Mesenteric fat pad (tissue), 1 donor: ENCODE measurements around the gene C4A. TPM values are rescaled to one million over a fixed set of nuclear protein-coding genes. Genes with fewer than 3 reads are reported as not detected.
"Not testable (repeated sequence)": the region's sequence is repeated elsewhere in the genome, so short reads cannot be mapped to it uniquely, and the experiment has no call there.

Source experiments
- DNase-seq: peaks from one replicate; pipeline ENCODE4 v3.0.0-alpha.2; 2020; ENCODE audit warnings: low spot score
- total RNA-seq: library from RNA; stranded (reverse); fragmentation: NEBNext Ultra II Directional; extraction: Animal tissue kit (Norgen Biotek cat#: 25700); gene quantifications from one replicate; pipeline ENCODE4 v1.2.1, GENCODE V29; 2021
- donor health status: DM: yes; HTN: yes; CAD: no.

Gene C4A
- total RNA-seq, 1 donor from 2014 or later: 36.2 TPM

DNA sequence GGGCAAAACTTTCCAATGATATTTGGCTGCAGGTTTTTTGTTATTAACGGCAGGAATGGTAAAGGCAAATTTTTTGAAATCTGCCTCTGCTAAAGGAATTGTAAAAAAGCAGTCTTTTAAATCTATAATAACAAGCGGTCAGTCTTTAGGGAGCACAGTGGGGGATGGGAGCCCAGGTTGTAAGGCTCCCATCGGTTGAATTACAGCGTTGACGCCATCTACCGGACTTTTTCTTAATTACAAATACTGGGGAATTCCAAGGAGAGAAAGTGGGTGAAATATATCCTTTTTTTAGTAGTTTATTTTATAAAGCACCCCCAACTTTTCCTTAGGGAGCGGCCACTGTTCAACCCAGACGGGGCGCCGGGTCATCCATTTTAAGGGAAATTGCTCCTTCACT is 40.2 kb downstream of the C4A start:
- not testable (repeated sequence) for DNase-seq

DNA sequence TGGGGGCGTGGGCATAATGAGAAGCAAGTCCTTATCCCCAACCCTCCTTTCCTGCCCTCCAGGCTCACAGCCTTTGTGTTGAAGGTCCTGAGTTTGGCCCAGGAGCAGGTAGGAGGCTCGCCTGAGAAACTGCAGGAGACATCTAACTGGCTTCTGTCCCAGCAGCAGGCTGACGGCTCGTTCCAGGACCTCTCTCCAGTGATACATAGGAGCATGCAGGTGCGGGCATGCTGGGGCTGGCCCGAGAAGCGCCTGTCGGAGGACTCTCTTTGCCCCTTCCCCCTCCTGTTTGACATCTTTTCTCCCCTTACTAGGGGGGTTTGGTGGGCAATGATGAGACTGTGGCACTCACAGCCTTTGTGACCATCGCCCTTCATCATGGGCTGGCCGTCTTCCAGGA is 46.8 kb downstream of the C4A start:
- DNase-seq: not testable (repeated sequence)

DNA sequence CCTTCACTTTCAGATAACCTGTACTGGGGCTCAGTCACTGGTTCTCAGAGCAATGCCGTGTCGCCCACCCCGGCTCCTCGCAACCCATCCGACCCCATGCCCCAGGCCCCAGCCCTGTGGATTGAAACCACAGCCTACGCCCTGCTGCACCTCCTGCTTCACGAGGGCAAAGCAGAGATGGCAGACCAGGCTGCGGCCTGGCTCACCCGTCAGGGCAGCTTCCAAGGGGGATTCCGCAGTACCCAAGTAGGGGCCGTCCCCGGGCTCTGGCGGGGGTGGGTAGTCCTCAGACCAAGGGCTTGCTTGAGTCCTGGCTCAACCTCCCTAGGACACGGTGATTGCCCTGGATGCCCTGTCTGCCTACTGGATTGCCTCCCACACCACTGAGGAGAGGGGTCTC is 47.7 kb downstream of the C4A start:
- not testable (repeated sequence) for DNase-seq

DNA sequence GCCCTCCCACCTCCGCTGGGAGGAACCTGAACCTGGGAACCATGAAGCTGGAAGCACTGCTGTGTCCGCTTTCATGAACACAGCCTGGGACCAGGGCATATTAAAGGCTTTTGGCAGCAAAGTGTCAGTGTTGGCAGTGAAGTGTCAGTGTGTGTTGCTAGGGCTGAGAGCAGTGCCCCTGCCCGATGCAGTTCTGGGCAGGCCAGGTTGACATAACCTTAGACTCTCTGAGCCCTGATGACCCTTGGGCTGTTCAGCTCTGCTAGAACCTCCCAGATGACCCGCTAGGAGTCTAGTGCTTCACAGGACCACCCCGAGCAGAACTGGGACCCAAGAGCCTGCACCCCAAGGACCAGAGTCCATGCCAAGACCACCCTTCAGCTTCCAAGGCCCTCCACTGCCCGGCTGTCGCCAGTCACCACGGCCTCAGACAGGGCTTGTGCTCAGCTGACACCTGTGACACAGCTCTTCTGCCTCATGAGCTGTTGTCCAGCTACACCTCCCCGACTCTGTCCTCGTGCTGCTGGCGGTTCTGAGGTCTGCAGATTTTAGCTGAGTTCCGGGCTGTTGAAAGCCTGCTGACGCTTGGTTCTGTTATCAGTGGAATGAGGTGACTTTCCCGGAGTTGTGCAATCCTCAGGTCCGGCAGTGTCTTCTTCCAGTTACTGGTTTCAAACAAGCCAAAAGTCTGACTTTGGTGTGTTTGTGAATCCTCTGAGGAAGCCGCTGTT is 53.6 kb downstream of the C4A start:
- not testable (repeated sequence) for DNase-seq

DNA sequence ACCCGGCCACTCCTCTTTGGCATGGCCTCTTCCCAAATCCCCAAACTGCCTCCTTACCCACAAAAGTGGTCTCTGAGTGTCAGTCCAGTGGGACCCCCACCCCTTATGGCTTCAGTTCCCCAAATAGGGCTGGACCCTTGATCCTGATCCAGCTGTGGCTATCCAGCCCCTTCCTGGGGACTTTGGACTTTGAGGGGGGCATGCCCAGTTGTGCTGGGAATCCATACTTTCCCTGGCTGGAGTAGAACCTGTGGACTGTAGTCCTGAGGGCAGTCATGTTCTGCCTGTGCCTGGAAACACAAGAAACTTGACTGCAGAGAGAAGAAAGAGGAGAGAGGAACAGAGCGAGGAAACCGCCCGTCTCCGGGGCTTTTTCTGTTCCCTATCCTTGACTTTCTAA is 55.3 kb downstream of the C4A start:
- not testable (repeated sequence) for DNase-seq

DNA sequence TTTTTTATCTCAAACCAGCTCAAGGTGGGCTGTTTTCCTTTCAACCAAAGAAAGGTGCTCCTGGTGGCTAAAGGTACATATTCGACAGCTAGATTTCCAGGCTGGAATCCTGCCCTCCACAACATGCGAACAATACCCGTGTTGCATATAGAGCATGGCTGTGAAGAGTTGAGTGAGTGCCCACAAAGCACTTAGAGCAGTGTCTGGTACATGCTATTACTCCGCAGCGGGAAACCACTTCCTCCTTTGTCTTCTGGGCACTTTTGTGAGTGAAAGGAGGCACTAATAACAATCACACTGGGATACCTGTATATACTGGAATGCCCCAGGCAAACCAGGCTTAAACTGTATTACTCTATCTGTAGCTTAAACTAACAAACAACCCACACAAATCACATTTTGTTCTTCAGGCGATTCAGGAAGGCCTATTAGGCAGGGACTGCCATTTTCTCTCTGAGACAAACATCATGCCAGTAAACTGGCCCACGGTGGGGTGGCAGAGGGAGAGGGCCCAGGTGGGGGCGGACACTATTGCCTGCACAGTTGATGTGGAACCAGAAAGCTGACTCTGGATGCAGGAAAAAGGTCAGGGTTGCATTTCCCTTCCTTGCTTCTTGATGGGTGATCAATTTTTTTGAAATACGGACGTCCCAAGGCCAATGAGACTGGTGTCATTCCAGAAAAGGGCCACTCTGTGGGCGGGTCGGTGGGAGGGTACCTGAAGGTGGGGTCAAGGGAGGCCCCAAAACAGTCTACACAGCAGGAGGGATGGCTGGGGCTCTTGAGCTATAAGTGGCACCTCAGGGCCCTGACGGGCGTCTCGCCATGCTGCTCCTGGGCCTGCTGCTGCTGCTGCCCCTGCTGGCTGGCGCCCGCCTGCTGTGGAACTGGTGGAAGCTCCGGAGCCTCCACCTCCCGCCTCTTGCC is 56.0 kb downstream of the C4A start, which contains the start of gene CYP21A2:
TSS of gene CYP21A2 (plus strand) at position 818 of the 927 bp plus-strand sequence. CDS start at position 826, 8 bp downstream.
- DNase-seq: not testable (repeated sequence)

DNA sequence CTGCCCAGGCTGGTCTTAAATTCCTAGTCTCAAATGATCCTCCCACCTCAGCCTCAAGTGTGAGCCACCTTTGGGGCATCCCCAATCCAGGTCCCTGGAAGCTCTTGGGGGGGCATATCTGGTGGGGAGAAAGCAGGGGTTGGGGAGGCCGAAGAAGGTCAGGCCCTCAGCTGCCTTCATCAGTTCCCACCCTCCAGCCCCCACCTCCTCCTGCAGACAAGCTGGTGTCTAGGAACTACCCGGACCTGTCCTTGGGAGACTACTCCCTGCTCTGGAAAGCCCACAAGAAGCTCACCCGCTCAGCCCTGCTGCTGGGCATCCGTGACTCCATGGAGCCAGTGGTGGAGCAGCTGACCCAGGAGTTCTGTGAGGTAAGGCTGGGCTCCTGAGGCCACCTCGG is 57.0 kb downstream of the C4A start:
- DNase-seq: not testable (repeated sequence)

DNA sequence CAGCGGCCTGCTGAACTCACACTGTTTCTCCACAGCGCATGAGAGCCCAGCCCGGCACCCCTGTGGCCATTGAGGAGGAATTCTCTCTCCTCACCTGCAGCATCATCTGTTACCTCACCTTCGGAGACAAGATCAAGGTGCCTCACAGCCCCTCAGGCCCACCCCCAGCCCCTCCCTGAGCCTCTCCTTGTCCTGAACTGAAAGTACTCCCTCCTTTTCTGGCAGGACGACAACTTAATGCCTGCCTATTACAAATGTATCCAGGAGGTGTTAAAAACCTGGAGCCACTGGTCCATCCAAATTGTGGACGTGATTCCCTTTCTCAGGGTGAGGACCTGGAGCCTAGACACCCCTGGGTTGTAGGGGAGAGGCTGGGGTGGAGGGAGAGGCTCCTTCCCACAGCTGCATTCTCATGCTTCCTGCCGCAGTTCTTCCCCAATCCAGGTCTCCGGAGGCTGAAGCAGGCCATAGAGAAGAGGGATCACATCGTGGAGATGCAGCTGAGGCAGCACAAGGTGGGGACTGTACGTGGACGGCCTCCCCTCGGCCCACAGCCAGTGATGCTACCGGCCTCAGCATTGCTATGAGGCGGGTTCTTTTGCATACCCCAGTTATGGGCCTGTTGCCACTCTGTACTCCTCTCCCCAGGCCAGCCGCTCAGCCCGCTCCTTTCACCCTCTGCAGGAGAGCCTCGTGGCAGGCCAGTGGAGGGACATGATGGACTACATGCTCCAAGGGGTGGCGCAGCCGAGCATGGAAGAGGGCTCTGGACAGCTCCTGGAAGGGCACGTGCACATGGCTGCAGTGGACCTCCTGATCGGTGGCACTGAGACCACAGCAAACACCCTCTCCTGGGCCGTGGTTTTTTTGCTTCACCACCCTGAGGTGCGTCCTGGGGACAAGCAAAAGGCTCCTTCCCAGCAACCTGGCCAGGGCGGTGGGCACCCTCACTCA is 57.7 kb downstream of the C4A start:
- not testable (repeated sequence) for DNase-seq

DNA sequence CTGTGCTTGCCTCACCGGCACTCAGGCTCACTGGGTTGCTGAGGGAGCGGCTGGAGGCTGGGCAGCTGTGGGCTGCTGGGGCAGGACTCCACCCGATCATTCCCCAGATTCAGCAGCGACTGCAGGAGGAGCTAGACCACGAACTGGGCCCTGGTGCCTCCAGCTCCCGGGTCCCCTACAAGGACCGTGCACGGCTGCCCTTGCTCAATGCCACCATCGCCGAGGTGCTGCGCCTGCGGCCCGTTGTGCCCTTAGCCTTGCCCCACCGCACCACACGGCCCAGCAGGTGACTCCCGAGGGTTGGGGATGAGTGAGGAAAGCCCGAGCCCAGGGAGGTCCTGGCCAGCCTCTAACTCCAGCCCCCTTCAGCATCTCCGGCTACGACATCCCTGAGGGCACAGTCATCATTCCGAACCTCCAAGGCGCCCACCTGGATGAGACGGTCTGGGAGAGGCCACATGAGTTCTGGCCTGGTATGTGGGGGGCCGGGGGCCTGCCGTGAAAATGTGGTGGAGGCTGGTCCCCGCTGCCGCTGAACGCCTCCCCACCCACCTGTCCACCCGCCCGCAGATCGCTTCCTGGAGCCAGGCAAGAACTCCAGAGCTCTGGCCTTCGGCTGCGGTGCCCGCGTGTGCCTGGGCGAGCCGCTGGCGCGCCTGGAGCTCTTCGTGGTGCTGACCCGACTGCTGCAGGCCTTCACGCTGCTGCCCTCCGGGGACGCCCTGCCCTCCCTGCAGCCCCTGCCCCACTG is 58.6 kb downstream of the C4A start:
- not testable (repeated sequence) for DNase-seq

DNA sequence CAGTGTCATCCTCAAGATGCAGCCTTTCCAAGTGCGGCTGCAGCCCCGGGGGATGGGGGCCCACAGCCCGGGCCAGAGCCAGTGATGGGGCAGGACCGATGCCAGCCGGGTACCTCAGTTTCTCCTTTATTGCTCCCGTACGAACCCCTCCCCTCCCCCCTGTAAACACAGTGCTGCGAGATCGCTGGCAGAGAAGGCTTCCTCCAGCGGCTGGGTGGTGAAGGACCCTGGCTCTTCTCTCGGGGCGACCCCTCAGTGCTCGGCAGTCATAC is 59.1 kb downstream of the C4A start:
- not testable (repeated sequence) for DNase-seq

DNA sequence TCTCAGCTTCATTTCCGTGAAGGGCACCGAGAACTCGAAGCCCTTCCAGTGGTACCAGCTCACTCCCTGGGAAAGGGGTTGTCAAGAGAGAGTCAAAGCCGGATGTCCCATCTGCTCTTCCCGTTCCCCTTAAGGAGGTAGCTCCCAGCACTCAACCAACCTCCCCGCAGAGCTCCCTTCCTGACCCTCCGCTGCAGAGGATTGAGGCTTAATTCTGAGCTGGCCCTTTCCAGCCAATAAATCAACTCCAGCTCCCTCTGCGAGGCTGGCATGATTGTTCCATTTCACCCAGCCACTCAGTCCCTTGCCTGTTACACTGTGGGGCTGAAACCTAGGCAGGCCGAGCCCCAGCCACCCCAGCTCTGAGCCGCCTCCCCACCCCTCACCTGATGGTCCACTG is 59.5 kb downstream of the C4A start:
- not testable (repeated sequence) for DNase-seq

DNA sequence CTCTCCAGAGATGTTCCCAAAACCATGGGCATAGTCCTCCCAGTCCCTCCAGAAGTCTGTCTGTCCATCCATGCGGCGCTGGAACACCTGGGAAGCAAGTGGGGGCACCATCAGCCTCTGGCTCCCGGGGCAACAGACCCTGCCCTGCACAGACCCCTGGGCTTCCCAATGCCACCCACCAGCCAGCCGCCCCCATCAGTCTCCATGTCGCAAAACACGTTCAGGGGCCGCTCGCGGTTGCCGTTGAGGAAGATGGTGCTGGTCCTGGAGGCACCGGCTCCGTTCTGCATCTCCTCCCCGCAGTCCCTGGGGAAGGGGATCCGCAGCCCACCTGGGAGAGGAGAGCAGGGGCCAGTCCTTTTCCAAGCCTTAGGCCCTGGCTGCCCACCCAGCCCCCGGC is 60.4 kb downstream of the C4A start:
- DNase-seq: not testable (repeated sequence)

DNA sequence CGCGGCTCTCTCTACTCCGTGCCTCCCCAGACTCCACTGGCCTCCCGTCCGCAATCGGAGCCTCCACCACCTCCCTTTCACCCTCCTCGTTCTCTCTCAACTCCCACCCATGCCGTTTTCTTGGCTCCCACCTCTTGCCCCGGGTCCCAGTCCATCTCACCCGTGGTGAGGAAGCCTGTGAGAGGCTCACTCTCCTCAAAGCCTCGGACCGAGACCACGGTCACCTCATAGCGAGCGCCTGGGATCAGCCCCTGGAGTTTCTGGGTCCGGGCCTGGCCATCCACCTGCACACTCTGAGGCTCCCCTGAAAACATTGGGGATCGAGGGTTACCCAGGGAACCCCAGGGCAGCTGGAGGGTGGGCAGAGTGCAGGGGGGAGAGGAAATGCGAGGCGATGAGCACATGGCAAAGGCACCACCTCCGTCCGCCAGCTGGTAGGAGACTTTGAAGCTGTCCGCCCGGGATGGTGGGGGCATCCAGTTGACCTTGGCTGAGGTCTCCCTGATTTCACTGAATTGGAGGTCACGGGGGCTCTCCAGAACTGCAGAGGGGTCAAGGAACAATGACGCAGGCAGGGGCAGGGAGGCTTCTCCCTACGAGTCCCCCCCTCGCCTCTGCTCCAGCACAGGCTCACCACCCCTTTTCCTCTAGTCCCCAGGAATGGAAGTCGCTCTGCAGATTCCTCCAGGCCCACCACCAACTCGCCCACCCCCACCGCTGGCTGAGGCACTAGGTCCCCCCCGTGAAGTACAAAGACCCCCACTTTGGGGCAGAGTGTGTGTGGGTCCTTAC is 61.9 kb downstream of the C4A start:
- DNase-seq: not testable (repeated sequence)

DNA sequence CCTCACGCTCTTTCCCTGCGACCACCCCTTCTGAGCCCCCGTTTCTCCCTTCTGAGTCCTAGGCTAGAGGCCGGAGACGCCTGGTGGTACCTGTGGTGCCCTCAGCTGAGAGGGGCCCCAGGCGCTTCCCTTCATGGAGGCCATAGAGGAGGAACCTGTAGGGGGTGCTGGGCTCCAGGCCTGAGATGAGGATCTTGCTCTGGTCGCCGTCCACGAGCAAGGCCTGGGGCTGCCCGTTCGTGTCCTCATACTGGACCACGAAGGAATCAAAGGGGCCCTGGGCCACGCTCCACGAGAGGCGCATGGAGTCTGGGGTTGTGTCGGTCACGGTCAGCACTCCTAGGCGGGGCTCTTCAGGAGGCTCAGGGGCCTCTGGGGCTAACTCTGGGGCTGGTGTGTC is 63.1 kb downstream of the C4A start:
- not testable (repeated sequence) for DNase-seq

DNA sequence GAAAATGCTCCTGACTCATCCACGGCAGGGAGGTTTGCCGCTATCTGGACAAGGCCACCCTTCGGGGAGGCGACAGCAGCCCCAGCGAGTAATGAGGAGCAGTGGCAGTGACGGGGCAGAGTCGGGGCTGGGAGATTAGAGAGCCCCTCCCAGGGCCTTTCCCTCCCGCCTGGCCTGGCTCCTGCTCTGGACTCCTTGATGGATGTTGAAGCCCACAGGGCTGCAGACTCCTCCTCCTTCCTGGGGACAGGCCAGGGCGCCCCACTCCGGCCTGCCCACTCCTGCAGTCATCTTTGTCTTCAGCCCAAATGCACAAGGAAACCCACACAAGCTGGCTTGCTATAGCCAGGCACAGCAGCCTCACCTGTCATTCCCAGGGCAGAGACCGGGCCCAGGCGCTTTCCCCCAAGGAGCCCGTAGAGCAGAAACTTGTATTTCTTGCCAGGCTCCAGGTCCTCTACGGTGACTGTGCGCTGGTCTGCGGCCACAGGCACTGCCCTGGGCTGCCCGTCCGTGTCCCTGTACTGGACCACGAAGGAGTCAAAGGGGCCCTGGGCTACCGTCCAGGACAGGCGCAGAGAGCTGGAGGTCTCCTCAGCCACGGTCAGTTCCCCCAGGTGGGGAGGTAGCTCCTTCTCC is 64.1 kb downstream of the C4A start:
- DNase-seq: no peak

DNA sequence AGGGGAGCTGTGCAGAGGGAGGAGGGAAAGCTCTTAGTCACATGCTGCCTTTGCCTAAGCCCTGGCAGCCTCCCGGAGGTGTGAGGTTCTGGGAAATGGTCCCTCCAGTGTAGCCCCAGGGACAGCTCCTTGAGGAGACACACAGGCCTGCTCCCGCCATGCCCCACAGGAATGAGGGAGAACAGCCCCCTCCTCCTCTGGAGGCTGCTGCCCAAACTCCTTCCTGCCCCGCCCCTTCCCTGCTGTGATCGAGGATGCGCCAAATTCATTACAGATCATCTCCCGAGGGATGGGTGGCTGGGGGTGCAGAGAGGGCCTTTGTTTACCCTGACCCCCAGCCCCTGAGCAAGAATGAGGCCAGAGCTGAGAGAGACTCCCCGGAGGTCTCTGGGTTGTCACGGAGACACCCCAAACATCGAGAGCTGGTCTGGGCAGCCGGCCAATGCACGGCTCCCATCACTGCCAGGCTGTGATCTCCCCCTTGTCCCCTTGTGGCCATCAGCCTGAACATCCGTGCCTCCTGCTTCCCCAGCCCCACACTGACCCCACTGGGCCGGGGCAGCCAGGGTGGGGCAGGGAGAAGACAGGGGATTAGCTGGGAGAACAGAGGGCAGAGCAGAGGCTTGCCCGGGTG is 64.7 kb downstream of the C4A start:
- no peak for DNase-seq

DNA sequence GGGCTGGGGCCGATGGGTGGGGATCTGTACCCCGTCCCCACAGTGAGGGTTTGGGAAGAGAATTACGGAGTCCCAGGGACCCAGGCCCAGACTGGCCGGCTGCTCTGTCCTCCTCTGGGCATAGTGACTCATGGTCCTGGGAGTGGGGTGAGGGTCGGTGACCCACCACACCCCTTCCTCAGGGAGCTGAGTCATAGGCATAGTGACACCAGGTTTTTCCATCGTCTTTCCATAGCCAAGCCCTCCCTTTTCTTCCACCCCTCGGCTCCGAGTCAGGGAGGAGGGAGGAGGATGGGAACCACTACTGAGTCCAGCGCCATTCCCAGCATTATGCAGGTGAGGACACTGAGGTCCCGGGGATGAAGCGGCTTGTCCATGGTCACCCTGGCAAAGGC is 65.2 kb downstream of the C4A start:
- no peak for DNase-seq

DNA sequence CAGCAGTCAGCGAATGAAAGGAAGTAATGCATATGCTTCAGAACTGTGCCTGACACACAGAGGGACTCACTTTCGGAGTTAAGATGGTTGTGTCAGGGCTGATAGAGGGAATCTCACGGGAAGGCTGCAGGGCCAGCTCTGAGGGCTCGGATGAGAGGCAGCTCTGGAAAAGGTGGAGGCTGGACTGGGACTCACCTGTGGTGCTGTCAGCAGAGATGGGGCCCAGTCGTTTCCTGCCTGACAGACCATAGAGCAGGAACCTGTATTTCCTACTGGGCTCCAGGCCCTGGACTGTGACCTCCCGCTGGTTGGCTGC is 65.6 kb downstream of the C4A start:
- no peak for DNase-seq
